ENCODE measurements around the gene DRD2.

Gene DRD2

DNA sequence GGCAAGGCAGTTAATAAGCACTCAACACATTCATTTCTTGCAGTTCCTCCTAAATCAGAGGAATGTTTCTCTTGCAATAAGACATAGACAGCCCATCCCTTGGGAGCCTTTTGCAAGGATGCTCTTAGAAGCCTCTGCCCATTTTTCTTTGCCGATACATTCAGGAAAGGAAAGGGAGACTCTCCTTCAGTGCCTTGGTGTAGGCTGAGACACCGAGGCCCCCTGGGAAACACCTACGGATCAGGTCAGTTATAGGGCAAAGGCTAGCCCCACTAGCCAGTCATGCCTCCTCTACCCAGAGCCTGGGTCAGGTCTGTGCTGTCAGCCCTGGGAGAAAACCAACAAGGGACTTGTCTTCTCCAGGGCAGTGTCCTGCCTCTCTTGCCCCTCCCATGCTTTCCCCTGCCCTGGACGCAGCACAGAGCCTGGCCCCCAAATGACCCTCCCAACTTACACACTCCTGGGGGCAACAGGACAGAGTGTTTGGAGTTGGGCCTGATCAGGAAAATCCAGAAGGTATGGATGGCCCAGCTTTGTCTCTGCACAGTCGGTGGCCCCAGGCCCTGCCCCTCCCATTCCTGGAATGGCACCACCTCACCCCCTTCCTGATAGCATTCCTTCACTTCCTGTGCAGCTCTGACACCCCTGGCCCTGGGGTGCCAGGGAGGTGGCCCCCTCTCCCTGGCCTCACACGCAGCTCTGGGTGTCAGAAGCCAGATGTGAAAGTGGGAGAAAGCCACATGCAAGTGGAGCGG is 69.3 kb downstream of the DRD2 start:
- H3K4me3 ChIP-seq (ENCODE audit: low read depth, low read length): no peak overlapping the region

DNA sequence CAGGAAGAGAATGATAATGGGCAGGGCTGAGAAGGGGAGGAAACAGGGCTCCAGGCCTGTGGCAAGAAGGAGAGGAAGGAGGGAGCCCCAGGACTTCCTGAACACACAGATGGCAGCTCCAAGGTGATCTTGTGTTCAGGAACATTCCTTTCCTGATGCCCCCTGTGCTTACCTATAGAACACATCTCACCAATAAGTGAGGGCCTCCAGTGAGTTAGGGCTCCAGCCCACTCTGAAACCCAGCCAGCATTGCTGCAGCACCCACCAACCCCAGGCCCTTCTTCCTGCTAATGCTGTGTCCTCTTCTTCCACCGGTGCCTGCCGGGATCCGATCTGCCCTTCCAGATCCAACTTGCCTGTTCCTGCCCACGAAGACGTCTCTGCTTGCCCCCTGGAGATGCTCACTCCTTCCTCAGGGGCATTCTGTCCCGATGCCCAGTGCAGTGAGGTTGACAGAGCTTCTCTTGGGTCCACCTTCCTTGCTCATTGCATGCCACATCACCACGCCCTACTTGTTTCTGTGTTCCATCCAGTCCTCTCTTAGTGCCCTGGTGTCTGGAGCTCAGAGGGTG is 70.3 kb downstream of the DRD2 start:
- no peak overlapping the region for H3K4me3 ChIP-seq (ENCODE audit: low read depth, low read length)

- H3K4me3 ChIP-seq (ENCODE audit: low read depth, low read length): no peak overlapping the region
These were observed 73.5 kb downstream of the DRD2 start for GRCh38 chr11:113401718-113402117.

GRCh38 chr11:113400631-113401230 is 74.5 kb downstream of the DRD2 start:
- no peak overlapping the region for H3K4me3 ChIP-seq (ENCODE audit: low read depth, low read length)

GRCh38 chr11:113398669-113399430 is 76.3 kb downstream of the DRD2 start:
- H3K4me3 ChIP-seq (ENCODE audit: low read depth, low read length): no peak overlapping the region

DNA sequence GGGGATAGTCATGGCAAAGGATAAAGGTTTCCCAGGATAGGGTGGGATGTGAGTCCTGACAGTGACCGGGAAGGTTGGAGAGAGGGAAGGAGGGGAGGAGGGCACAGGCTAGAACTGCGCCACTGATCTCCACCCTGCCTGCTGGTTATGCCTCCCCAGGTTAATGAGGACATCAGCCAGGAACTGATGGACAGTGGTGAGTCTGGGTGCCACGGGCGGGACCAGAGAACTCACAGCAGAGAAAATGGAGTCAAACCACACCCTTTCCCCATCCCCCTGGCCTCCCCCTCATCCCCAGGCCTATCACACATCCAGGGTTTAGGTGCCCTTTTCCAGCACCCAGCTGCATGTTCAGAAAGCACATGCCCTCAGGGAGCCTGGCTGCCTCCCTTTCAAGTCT is 77.4 kb downstream of the DRD2 start:
- no peak overlapping the region for H3K4me3 ChIP-seq (ENCODE audit: low read depth, low read length)

DNA sequence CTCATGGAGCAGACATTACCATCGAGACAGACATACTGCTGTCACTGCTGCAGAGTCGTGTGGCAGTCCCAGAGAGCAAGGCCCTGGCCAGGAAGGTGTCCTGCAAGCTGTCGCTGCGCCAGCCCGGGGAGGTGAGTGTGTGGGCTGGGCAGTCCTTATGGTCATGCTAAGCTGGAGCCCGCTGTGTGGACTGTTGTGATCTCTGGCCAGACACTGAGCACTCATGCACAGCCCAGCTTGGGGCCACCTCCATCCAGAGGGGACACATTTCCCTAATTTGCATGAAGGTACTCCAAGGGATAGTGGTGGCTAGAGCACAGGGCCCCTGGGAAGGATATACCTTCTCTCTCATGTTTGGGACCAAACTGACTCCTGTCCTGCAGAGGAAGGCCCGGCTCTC is 78.0 kb downstream of the DRD2 start:
- H3K4me3 ChIP-seq (ENCODE audit: low read depth, low read length): no peak overlapping the region

DNA sequence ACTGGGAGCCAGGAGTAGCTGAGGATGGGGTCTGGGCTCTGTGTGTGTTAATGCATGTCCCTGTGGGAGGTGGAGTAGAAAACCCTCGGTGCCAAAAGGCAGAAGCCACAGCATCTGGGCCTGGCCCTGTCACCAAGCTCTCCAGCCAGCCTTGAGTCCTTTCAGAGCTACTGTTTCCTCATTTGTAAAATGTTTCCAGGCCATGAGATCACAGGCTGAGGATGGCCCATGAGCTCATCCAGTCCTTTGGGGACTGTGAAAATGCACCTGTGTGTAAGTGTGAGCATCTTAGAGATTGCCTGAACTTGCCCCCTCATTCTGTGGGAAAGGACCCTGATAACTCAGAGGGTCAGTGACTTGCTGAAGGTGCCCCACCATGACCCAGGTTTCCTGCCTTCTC is 78.5 kb downstream of the DRD2 start:
- H3K4me3 ChIP-seq (ENCODE audit: low read depth, low read length): no peak overlapping the region

DNA sequence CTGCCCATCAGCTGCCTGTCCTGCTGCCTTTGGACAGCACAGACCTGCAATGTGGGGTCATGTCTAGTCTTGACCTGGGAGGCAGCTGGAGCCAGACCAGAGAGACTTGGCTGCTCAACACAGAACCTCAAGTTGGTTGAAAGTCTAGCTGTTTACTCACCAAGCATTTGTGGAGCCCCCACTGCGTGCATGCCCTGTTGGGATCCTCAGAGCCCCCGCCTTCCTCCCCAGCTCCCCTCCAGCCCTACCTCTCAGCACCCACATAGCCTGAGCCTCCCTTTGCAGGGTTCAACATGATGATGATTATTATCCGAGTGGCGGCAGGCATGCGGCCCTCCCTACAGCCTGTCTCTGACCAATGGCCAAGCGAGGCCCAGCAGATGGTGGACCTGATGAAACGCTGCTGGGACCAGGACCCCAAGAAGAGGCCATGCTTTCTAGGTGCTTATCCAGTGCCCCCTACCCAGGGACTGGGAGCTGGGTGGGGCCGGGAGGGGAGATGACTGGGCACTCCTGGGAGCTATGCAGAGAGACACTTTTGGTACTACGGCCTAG is 79.3 kb downstream of the DRD2 start:
- no peak overlapping the region for H3K4me3 ChIP-seq (ENCODE audit: low read depth, low read length)

- no peak overlapping the region for H3K4me3 ChIP-seq (ENCODE audit: low read depth, low read length)
These were observed 80.3 kb downstream of the DRD2 start for GRCh38 chr11:113394919-113395318.

DNA sequence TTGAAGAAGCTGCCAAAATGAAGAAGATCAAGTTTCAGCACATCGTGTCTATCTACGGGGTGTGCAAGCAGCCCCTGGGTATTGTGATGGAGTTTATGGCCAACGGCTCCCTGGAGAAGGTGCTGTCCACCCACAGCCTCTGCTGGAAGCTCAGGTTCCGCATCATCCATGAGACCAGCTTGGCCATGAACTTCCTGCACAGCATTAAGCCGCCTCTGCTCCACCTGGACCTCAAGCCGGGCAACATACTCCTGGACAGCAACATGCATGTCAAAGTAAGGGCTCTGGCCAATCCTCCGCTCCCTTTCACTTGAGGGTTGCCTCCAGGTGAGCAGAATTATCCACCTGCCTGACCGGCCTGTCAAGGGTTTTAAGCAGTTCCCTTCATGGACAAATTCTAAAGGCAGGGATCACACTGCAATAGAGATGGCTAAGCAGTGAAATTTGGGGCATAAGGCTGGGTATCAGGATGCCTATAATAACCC is 81.7 kb downstream of the DRD2 start:
- H3K4me3 ChIP-seq (ENCODE audit: low read depth, low read length): no peak overlapping the region

DNA sequence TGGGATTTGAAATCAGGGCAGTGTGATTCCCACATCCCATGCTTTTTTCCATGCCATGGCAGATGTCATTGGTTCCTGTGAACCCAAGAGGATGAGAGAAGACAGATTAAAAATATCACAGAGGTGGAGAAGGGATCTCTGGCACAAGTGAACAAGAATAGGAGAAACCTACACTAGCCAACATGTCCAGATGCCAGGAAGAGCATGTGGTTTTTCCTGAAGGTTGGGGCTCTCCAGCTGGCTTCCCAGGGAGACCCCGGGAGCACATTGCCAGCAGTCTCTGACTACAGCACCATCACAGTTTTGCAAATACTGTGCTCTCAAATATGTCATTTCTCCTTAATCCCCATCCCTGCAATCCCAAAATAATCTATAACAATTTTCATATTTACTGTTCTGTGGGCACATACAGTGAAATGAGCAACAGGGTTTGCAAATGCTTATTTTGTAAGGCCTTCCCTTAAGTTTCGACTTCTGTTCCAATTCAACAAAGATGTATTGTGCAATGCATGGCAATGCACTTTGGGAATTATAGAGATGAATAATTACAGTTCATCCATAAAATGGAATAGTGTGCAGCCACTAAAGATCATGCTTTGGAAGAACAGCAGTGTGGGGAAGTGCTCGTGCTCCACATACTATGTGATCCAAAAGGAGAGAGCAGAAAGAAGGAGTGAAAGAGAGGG is 82.8 kb downstream of the DRD2 start:
- no peak overlapping the region for H3K4me3 ChIP-seq (ENCODE audit: low read depth, low read length)

- H3K4me3 ChIP-seq (ENCODE audit: low read depth, low read length): no peak overlapping the region
These were observed 85.9 kb downstream of the DRD2 start for GRCh38 chr11:113389272-113389671.

DNA sequence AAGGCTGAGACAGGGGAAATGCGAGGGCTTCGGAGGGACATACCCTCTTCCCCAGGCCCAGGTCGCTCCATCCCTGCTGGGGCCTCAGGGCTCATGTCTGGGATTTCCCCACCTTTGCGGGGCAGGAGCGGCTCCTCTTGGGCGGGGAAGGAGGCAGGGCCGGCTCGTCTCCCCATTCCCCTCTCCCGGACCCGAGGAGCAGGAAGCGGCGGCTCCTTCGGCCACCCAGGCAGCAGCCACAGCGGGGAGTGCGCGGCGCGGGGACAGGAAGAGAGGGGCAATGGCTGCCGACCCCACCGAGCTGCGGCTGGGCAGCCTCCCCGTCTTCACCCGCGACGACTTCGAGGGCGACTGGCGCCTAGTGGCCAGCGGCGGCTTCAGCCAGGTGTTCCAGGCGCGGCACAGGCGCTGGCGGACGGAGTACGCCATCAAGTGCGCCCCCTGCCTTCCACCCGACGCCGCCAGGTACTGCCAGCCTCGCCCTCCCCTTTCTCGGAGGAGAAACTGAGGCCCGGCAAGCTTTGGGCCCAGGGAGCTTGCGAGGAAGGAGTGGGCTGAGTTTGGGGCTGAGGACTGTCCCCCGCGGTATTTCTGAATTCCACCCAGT is 87.5 kb downstream of the DRD2 start, which contains the start of gene ANKK1:
TSS of gene ANKK1 (plus strand) at position 175 of the 607 bp plus-strand sequence. CDS start at position 281, 106 bp downstream.
- no peak within 1 kb of the TSS for H3K4me3 ChIP-seq (ENCODE audit: low read depth, low read length)

DNA sequence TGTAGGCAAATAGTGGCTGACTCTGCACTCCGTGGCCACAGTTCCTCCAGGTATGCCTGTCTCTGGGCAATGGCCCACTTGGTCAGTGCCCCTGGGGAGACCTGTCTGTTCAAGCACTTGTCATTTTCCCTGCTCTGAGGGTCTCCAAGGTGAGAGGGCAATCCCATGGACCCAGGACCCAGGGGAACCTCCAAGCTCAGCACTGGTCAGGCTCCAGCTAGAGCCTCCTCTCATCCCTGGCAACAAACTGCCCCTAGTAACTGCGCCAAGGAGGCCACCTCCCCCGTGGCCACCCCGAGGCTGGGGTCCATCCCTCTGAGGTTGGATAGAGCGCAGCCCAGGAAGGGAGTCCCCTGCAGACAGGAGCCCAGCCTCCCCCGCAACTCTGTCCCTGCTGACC is 88.3 kb downstream of the DRD2 start:
- no peak overlapping the region for H3K4me3 ChIP-seq (ENCODE audit: low read depth, low read length)

DNA sequence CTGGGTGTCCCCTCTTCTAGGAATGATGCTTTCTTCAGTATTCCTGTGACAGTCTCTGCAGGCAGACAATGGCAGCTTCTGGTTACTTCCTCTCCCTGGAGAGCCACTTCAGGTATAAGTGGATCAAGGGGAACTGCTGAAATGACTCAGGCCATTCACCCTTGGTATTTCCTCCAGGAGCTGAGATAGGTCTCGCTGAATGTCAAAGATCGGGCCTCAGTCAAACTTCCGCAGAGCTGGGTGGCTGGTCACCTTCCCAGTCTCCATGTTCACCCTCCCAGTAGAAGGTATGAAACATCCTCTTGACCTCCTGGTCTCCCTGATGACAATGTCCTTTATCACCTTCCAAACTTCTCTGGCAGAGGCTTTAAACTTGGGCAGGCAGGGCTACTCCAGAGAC is 89.4 kb downstream of the DRD2 start:
- no peak overlapping the region for H3K4me3 ChIP-seq (ENCODE audit: low read depth, low read length)

DNA sequence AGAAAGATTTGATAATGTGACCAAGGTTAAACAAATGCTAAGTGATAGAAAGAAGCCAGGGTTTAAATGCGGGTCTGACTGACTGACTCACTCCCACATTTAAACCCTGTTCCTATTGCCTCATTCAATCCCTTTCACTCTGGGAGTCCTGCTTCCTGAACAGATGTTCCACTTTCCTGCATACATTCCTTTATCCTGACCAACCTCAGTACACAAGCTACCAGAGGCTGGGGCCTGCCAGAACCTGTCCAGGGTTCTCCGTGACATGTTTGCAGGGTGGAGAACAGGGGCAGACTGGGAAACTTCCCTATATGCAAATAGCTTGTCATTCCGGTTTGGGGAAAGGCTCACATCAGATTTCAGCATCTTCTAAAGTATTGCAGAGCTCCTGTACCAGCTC is 90.6 kb downstream of the DRD2 start:
- H3K4me3 ChIP-seq (ENCODE audit: low read depth, low read length): no peak overlapping the region

DNA sequence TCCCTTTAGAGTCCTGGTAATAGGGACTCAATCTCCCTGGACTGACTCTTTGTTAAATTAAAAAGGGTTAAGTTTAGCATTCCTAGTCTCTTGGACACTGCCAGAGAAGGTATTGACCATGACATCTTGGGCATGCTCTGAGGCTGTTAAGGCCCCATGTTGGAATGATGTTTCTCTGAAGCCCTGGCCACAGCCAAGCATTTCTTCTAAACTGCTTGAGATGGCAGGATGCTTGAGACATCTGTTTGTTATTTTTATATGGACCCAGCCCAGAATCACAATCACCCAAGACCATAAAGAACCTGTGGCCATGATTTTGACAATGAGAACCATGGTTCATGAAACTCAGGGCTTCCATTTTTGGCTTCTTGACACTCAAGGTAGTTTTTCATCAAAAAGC is 93.1 kb downstream of the DRD2 start:
- no peak overlapping the region for H3K4me3 ChIP-seq (ENCODE audit: low read depth, low read length)

DNA sequence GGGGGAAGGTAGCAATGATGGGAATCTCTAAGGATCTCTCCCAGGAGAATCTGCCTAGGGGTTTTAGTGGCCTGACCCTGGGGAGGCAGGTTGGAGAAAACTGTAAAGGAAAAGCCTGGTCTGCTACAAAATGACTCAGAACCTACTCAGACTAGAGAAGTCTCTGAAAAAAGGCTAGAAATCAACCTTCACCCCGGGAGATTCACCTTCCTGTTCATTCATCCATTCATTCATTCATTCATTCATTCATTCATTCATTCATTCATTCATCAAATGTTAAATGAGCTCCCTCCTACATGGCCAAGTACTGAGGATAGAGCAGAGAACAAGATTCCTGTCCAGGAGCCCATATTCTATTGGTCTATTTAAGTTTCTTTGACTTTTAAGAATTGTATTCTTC is 96.5 kb downstream of the DRD2 start:
- H3K4me3 ChIP-seq (ENCODE audit: low read depth, low read length): no peak overlapping the region

Measured in iPS-11a (cell line).